ENCODE data around the gene ATP4A. TPM values are rescaled to one million over a fixed set of nuclear protein-coding genes. Genes with fewer than 3 reads are reported as not detected.

The ATP4A gene
- polyA plus RNA-seq, 1 donor from 2014 or later: not detected

DNA sequence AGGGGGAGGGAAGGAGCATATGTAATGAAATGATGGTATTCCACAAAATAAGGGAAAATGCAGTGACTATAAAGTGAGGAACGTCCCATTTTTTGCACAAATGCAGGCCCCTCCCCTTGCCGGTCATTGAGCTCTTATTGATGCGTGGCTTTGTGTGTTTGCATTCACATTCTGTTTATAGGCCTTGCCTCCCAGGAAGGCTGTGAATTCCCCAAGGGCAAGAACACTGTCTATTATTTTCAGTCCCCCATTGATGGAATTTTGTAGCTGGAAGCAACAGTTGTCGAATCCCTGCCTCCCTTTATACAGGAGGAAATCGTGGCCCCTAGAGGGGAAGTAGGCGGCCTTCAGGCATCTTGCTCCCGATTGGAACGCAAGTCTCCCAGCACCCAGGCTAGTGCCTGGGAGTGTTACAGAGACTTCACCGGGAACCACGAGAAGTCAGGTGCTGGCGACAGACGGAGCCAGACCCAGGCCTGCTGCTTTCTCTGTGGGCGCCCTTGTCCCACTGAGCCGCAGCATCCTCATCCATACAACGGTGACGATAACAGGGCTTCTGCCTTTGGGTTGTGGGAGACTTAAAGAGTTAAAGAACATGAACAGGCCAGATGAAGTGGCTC lies 42.2 kb downstream of the ATP4A start:
- Histone ChIP-seq H4K20me1 (ENCODE audit: insufficient read depth) (no peaks in the 10 kb centered on the region), H3K79me2 (replicated peaks; ENCODE audit: insufficient read depth, low read length) (no peaks in the 10 kb centered on the region), H3K9ac (ENCODE audit: low read length) (no peak overlapping the region), H3K4me2 (ENCODE audit: low read length) (no peak overlapping the region), H3K4me3 (ENCODE audit: low read length) (no peak overlapping the region), H3K9me3 (ENCODE audit: low read length) (no peaks in the 10 kb centered on the region), H3F3A (ENCODE audit: insufficient read depth, low read length, poor library complexity, severe bottlenecking) (no peaks in the 10 kb centered on the region), H3K27ac (ENCODE audit: low read length) (no peak overlapping the region), H3K9me2 (ENCODE audit: insufficient read depth, low read length) (no peaks in the 10 kb centered on the region), H3K36me3 (ENCODE audit: insufficient read depth, low read length) (no peaks in the 10 kb centered on the region), H3K27me3 (ENCODE audit: insufficient read depth, low read depth, low read length) (no peaks in the 10 kb centered on the region), H2AFZ (ENCODE audit: low read depth, low read length) (no peak overlapping the region)
- TF ChIP-seq, protein P1, sequence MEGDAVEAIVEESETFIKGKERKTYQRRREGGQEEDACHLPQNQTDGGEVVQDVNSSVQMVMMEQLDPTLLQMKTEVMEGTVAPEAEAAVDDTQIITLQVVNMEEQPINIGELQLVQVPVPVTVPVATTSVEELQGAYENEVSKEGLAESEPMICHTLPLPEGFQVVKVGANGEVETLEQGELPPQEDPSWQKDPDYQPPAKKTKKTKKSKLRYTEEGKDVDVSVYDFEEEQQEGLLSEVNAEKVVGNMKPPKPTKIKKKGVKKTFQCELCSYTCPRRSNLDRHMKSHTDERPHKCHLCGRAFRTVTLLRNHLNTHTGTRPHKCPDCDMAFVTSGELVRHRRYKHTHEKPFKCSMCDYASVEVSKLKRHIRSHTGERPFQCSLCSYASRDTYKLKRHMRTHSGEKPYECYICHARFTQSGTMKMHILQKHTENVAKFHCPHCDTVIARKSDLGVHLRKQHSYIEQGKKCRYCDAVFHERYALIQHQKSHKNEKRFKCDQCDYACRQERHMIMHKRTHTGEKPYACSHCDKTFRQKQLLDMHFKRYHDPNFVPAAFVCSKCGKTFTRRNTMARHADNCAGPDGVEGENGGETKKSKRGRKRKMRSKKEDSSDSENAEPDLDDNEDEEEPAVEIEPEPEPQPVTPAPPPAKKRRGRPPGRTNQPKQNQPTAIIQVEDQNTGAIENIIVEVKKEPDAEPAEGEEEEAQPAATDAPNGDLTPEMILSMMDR (IDR thresholded peaks at IDR 0.05; ENCODE audit: poor library complexity, severe bottlenecking): no peak
- no peak for TF ChIP-seq POLR2AphosphoS5 (IDR thresholded peaks at IDR 0.05)
- TF ChIP-seq MXI1 (conservative IDR thresholded peaks at IDR 0.05; ENCODE audit: poor library complexity, severe bottlenecking): no peak
- no peak for TF ChIP-seq RAD21 (conservative IDR thresholded peaks at IDR 0.05)
- TF ChIP-seq TAF1 (IDR thresholded peaks at IDR 0.05; ENCODE audit: low read depth): no peak
- no peak for TF ChIP-seq EZH2 (IDR thresholded peaks at IDR 0.05; ENCODE audit: borderline replicate concordance, insufficient read depth, low read length, poor library complexity, severe bottlenecking)
- no peak for TF ChIP-seq SMC3 (conservative IDR thresholded peaks at IDR 0.05; ENCODE audit: poor library complexity)

DNA sequence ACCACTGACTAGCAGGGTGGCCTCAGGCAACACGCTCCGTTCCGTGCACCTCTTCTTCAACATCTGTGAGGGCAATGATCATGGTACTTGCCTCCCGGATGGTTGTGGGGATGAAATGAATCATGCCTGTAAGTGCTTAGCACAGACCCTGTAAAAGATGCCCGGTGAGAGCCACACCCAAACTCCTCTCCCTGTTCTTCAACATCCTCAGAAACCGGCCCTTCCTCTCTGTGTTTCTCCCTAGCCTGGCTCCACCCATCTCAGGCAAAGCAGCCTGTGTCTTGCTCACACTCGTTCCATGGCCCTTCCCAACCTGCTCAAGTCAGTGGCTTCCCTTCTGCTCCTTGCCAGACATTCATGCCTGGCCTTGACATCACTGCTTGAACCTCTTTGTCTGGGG lies 44.2 kb downstream of the ATP4A start:
- H3K4me3 ChIP-seq (ENCODE audit: low read length): no peak overlapping the region
- no peak overlapping the region for H3K4me2 ChIP-seq (ENCODE audit: low read length)
- H3K9me3 ChIP-seq (ENCODE audit: low read length): no peaks in the 10 kb centered on the region

More for the DNA sequence above, 44.2 kb downstream of the ATP4A start:
- H4K20me1 ChIP-seq (ENCODE audit: insufficient read depth): no peaks in the 10 kb centered on the region
- no peak overlapping the region for H3K9ac ChIP-seq (ENCODE audit: low read length)
- H2AFZ ChIP-seq (ENCODE audit: low read depth, low read length): no peak overlapping the region
- H3K27me3 ChIP-seq (ENCODE audit: insufficient read depth, low read depth, low read length): no peaks in the 10 kb centered on the region
- no peaks in the 10 kb centered on the region for H3K9me2 ChIP-seq (ENCODE audit: insufficient read depth, low read length)
- H3K79me2 ChIP-seq (replicated peaks; ENCODE audit: insufficient read depth, low read length): no peaks in the 10 kb centered on the region
- no peaks in the 10 kb centered on the region for H3F3A ChIP-seq (ENCODE audit: insufficient read depth, low read length, poor library complexity, severe bottlenecking)
- H3K36me3 ChIP-seq (ENCODE audit: insufficient read depth, low read length): no peaks in the 10 kb centered on the region
- TF ChIP-seq, protein P2, sequence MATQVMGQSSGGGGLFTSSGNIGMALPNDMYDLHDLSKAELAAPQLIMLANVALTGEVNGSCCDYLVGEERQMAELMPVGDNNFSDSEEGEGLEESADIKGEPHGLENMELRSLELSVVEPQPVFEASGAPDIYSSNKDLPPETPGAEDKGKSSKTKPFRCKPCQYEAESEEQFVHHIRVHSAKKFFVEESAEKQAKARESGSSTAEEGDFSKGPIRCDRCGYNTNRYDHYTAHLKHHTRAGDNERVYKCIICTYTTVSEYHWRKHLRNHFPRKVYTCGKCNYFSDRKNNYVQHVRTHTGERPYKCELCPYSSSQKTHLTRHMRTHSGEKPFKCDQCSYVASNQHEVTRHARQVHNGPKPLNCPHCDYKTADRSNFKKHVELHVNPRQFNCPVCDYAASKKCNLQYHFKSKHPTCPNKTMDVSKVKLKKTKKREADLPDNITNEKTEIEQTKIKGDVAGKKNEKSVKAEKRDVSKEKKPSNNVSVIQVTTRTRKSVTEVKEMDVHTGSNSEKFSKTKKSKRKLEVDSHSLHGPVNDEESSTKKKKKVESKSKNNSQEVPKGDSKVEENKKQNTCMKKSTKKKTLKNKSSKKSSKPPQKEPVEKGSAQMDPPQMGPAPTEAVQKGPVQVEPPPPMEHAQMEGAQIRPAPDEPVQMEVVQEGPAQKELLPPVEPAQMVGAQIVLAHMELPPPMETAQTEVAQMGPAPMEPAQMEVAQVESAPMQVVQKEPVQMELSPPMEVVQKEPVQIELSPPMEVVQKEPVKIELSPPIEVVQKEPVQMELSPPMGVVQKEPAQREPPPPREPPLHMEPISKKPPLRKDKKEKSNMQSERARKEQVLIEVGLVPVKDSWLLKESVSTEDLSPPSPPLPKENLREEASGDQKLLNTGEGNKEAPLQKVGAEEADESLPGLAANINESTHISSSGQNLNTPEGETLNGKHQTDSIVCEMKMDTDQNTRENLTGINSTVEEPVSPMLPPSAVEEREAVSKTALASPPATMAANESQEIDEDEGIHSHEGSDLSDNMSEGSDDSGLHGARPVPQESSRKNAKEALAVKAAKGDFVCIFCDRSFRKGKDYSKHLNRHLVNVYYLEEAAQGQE (IDR thresholded peaks at IDR 0.05; ENCODE audit: borderline replicate concordance): no peak
- no peak for TF ChIP-seq EP300 (conservative IDR thresholded peaks at IDR 0.05; ENCODE audit: poor library complexity, severe bottlenecking)
- no peak overlapping the region for H3K27ac ChIP-seq (ENCODE audit: low read length)
